PC-3 (cell line): ENCODE data around the gene DGKE. TPM values are rescaled to one million over a fixed set of nuclear protein-coding genes. Genes with fewer than 3 reads are reported as not detected.

Source experiments
- ATAC-seq: fragments of 200-7000 bp; cut with Tn5 transposase; 2 replicates; pipeline ENCODE4 v1.9.1; 2020; ENCODE audit warnings: mild to moderate bottlenecking, moderate library complexity
- BruUV-seq: library from RNA; stranded (reverse); fragments of 400-500 nt; replicated peaks from 2 replicates; lab custom pipeline; 2021; lab: Mats Ljungman, UMichigan
- CTCF ChIA-PET: fragments of 300-600 bp; sonication (Branson Sonifier 250); formaldehyde crosslinking; loops from one replicate; lab custom pipeline; 2022; ENCODE audit warnings: antibody characterized with exemption; lab: Charles Lee
- POLR2A ChIA-PET: fragments of 300-600 bp; sonication (Branson Sonifier 250); formaldehyde crosslinking; loops from one replicate; lab custom pipeline; 2022; ENCODE audit warnings: antibody characterized with exemption; ENCODE audit not compliant: unreplicated experiment; lab: Charles Lee
- DNase-seq: peaks from one replicate; pipeline ENCODE4 v3.0.0-alpha.2; 2015
- H2AFZ ChIP-seq: fragments of 300-600 bp; sonication (generic); 2 replicates; pipeline ENCODE4 v1.6.0; 2016; ENCODE audit warnings: antibody characterized with exemption, low read length
- H3F3A ChIP-seq: fragments of 300-600 bp; sonication (generic); one replicate; pipeline ENCODE4 v1.6.0; 2017; ENCODE audit warnings: antibody characterized with exemption, low read length, control low read depth, mild to moderate bottlenecking; ENCODE audit not compliant: unreplicated experiment
- H3K27ac ChIP-seq: fragments of 300-600 bp; sonication (generic); 2 replicates; pipeline ENCODE4 v1.5.1; 2016; ENCODE audit warnings: mild to moderate bottlenecking, low read length
- H3K27me3 ChIP-seq: fragments of 300-600 bp; sonication (generic); 2 replicates; pipeline ENCODE4 v1.6.1; 2016; ENCODE audit warnings: low read length, mixed read lengths
- H3K36me3 ChIP-seq: fragments of 300-600 bp; sonication (generic); 2 replicates; pipeline ENCODE4 v1.6.1; 2016; ENCODE audit warnings: low read depth, mixed run types, low read length, mixed read lengths
- H3K4me1 ChIP-seq: fragments of 300-600 bp; sonication (generic); 2 replicates; pipeline ENCODE4 v1.5.1; 2016; ENCODE audit warnings: low read length; ENCODE audit not compliant: insufficient read depth
- H3K4me2 ChIP-seq: fragments of 300-600 bp; sonication (generic); 2 replicates; pipeline ENCODE4 v1.6.0; 2016; ENCODE audit warnings: low read length
- H3K4me3 ChIP-seq: fragments of 300-600 bp; sonication (generic); 2 replicates; pipeline ENCODE4 v1.5.1; 2016; ENCODE audit warnings: mild to moderate bottlenecking, low read length, mixed read lengths
- H3K79me2 ChIP-seq: fragments of 300-600 bp; sonication (generic); 2 replicates; pipeline ENCODE4 v1.6.1; 2017; ENCODE audit warnings: low read length, mixed read lengths
- H3K9ac ChIP-seq: fragments of 300-600 bp; sonication (generic); 2 replicates; pipeline ENCODE4 v1.6.0; 2016; ENCODE audit warnings: mild to moderate bottlenecking, low read length
- H3K9me2 ChIP-seq: fragments of 300-600 bp; sonication (generic); replicated peaks from 2 replicates; pipeline ENCODE4 v1.6.1; 2016; ENCODE audit warnings: mixed run types, low read length, mixed read lengths
- H3K9me3 ChIP-seq: fragments of 300-600 bp; sonication (generic); 2 replicates; pipeline ENCODE4 v1.6.1; 2016; ENCODE audit warnings: low read length, mixed read lengths
- H4K20me1 ChIP-seq: fragments of 300-600 bp; sonication (generic); 2 replicates; pipeline ENCODE4 v1.6.1; 2016; ENCODE audit warnings: low read length, mixed read lengths
- EZH2 ChIP-seq: fragments of 300-600 bp; sonication (generic); IDR thresholded peaks from one replicate; pipeline ENCODE4 v1.6.1; 2017; ENCODE audit warnings: antibody characterized with exemption, mild to moderate bottlenecking, low read length; ENCODE audit not compliant: unreplicated experiment
- EZH2phosphoT487 ChIP-seq: fragments of 300-600 bp; sonication (generic); IDR thresholded peaks from 2 replicates; pipeline ENCODE4 v1.6.1; 2018; ENCODE audit warnings: mild to moderate bottlenecking, antibody characterized with exemption, low read length, borderline replicate concordance
- intact Hi-C: fragments of 100-400 bp; cut with micrococcal nuclease; formaldehyde crosslinking; loops from 2 replicates; pipeline ENCODE4 v1.9.0; 2023
- total RNA-seq: library from RNA; depleted of rRNA; stranded (reverse); fragments of >200 nt; gene quantifications from 2 replicates; pipeline ENCODE4 v1.2.3, GENCODE V29; 2014; rRNA removed
- TF ChIP-seq, protein P1 (sequence below): fragments of 300-600 bp; sonication (generic); conservative IDR thresholded peaks from 2 replicates; pipeline ENCODE4 v1.5.1; 2017; ENCODE audit warnings: antibody characterized with exemption, low read depth, mild to moderate bottlenecking, low read length

Gene DGKE
- total RNA-seq, 1 experiment from 2014 or later, result 8.4 TPM

DNA sequence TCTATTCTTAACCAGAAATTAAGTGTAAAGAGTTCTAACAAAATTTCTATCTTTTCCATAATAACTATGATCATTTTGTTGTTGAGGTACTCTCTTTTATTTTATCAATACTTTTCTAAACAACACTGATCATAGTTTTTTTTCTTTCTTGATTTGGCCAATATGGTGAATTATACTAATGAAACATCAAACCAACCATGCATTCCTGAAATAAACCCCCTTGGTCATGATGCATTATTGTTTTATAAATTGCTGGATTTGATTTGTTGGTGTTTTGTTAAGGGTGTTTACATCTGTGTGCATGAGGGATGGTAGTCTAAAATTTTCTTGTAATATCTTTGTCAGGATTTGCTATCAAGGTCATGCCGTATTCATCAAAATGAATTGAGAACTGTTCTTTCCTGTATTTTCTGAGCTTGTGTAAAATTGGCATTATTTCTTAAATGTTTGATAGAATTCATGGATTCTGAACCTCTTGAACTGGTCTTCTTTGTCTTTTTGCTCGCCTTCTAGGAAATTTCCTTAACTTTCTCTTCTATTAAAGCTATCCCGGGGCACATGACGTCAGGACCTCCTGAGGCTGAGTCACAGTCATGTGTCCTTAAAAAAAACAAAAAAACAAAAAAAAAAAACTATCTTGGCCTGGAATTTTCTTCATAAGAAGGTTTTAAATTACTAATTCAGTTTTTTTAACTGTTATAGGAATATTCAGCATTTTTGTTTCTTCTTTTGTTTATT is 83.8 kb downstream of the DGKE start:
- DNase-seq (no peak), ATAC-seq (no peak)
- peaks cover 24% of the 10 kb centered on the region for H3K79me2 ChIP-seq
- no peaks in the 10 kb centered on the region for H3K9me2 ChIP-seq
- BruUV-seq, result no TSS peak
- H3K9me3 ChIP-seq, result peaks cover 8% of the 10 kb centered on the region; the same call in 1 of the 2 replicates
- H3K4me2 ChIP-seq, result no peak overlapping the region
- H3F3A ChIP-seq, result peaks cover 9% of the 10 kb centered on the region
- no peak for TF ChIP-seq EZH2phosphoT487
- TF ChIP-seq, protein P1, sequence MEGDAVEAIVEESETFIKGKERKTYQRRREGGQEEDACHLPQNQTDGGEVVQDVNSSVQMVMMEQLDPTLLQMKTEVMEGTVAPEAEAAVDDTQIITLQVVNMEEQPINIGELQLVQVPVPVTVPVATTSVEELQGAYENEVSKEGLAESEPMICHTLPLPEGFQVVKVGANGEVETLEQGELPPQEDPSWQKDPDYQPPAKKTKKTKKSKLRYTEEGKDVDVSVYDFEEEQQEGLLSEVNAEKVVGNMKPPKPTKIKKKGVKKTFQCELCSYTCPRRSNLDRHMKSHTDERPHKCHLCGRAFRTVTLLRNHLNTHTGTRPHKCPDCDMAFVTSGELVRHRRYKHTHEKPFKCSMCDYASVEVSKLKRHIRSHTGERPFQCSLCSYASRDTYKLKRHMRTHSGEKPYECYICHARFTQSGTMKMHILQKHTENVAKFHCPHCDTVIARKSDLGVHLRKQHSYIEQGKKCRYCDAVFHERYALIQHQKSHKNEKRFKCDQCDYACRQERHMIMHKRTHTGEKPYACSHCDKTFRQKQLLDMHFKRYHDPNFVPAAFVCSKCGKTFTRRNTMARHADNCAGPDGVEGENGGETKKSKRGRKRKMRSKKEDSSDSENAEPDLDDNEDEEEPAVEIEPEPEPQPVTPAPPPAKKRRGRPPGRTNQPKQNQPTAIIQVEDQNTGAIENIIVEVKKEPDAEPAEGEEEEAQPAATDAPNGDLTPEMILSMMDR, result no peak
- H3K4me3 ChIP-seq, result no peak overlapping the region
- H3K27me3 ChIP-seq, result no peaks in the 10 kb centered on the region
- H4K20me1 ChIP-seq, result peaks cover 5% of the 10 kb centered on the region; the same call in 1 of the 2 replicates
- no peak overlapping the region for H2AFZ ChIP-seq
- POLR2A ChIA-PET, result no interaction called here
- no peak overlapping the region for H3K27ac ChIP-seq
- intact Hi-C loops, result no loop called here
- no peak overlapping the region for H3K9ac ChIP-seq
- peaks cover 22% of the 10 kb centered on the region for H3K4me1 ChIP-seq
- 0 out of 2 replicates have a peak, but pooled peaks cover 4% of the 10 kb centered on the region for H3K36me3 ChIP-seq
- CTCF ChIA-PET, result no interaction called here

DNA sequence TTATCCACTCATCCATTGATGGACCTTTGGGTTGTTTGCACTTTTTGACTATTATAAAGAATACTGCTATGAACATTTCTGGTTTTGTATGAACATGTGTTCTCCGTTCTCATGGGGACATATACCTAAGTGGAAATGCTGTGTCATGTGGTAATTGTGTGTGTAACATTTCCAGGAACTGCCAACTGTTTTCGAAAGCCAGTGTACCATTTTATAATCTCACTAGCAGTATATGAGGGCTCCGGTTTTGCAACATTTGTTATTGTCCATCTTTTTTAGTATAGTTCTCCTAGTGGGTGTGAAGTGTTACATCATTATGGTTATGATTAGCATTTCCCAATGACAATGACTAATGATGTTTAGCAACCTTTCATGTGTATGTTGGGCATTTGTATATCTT is 85.0 kb downstream of the DGKE start:
- peaks cover 12% of the 10 kb centered on the region for H3K79me2 ChIP-seq
- DNase-seq (no peak), ATAC-seq (no peak)
- peaks cover 9% of the 10 kb centered on the region for H3F3A ChIP-seq
- H3K4me2 ChIP-seq, result no peak overlapping the region
- no peaks in the 10 kb centered on the region for H3K9me2 ChIP-seq
- peaks cover 22% of the 10 kb centered on the region for H3K4me1 ChIP-seq
- H3K4me3 ChIP-seq, result no peak overlapping the region
- H3K9me3 ChIP-seq, result peaks cover 8% of the 10 kb centered on the region; the same call in 1 of the 2 replicates
- no peaks in the 10 kb centered on the region for H4K20me1 ChIP-seq
- no peaks in the 10 kb centered on the region for H3K27me3 ChIP-seq
- BruUV-seq, result no TSS peak
- 0 out of 2 replicates have a peak, but pooled peaks cover 4% of the 10 kb centered on the region for H3K36me3 ChIP-seq
- H3K9ac ChIP-seq, result no peak overlapping the region
- POLR2A ChIA-PET, result no interaction called here
- no peak overlapping the region for H2AFZ ChIP-seq
- no peak overlapping the region for H3K27ac ChIP-seq
- CTCF ChIA-PET, result no interaction called here
- TF ChIP-seq EZH2phosphoT487 (no peak), EZH2 (no peak)
- TF ChIP-seq, protein P1, result no peak
- intact Hi-C loops, result no loop called here

Other genes with a start within 250 kb of the DGKE start
- 23.9 and 30.6 TPM in 2 replicates for gene NOG, start 240.5 kb upstream of the DGKE start, total RNA-seq
- 2.3 and 4.4 TPM in 2 replicates for gene C17orf67, start 231 bp upstream of the DGKE start, total RNA-seq
- 44.0 and 60.2 TPM in 2 replicates for gene TRIM25, start 79.9 kb downstream of the DGKE start, total RNA-seq
- gene COIL, start 126.9 kb downstream of the DGKE start, total RNA-seq, result 22.3 and 22.9 TPM in 2 replicates
- 56.0 and 73.3 TPM in 2 replicates for gene SCPEP1, start 144.0 kb downstream of the DGKE start, total RNA-seq